Measurements from ENCODE around the gene MPL. TPM values are rescaled to one million over a fixed set of nuclear protein-coding genes. Genes with fewer than 3 reads are reported as not detected.

MPL gene
- total RNA-seq, 1 experiment from 2014 or later = not detected

DNA sequence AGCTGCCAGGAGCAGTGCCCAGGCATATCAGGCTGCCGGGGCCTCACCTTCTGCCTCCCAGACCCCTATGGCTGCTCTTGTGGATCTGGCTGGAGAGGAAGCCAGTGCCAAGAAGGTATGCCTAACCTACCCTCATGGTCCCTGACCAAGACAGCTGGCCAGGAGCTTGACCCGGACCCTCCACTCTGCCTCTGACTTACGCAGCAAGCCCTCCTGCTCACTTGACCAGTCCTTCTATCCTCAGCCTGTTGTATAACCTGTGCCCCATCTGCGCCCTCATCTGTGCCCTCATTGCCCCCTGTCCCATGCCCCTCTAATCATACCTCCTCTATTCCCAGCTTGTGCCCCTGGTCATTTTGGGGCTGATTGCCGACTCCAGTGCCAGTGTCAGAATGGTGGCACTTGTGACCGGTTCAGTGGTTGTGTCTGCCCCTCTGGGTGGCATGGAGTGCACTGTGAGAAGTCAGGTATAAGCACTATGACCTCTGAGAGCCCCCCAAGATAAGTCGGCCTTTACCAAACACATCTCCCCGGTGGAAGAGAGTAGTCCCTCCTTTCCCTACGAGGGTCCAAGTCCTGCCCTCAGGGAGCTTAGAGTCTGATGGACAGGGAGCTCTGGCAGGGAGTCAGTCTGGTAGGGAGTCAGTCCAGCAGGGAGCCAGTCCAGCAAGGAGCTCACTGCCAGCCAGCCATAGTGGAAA, 30.0 kb upstream of the MPL start:
- H4K20me1 ChIP-seq (ENCODE audit: insufficient read depth) = no peaks in the 10 kb centered on the region
- no peaks in the 10 kb centered on the region for H3K36me3 ChIP-seq (ENCODE audit: control insufficient read depth in 1 of 2, insufficient read depth in 2 of 2, low read length in 2 of 2)
- H3K27me3 ChIP-seq (ENCODE audit: insufficient read depth, low read length) = no peaks in the 10 kb centered on the region
- TF ChIP-seq SRF (IDR thresholded peaks at IDR 0.05; ENCODE audit: low read depth) (no peak), ELF1 (IDR thresholded peaks at IDR 0.05; ENCODE audit: borderline replicate concordance, low read depth) (no peak), FOSL1 (IDR thresholded peaks at IDR 0.05; ENCODE audit: low read depth) (no peak), ATF3 (IDR thresholded peaks at IDR 0.05) (no peak), YY1 (IDR thresholded peaks at IDR 0.05; ENCODE audit: extremely low read depth, insufficient replicate concordance, low read depth, low read length) (no peak), POLR2AphosphoS5 (IDR thresholded peaks at IDR 0.05; ENCODE audit: low read depth, low read length) (no peak), MAX (IDR thresholded peaks at IDR 0.05) (no peak), CBX3 (IDR thresholded peaks at IDR 0.05; ENCODE audit: low read depth) (no peak), EZH2phosphoT487 (IDR thresholded peaks at IDR 0.05; ENCODE audit: borderline replicate concordance) (no peak), TCF7L2 (IDR thresholded peaks at IDR 0.05; ENCODE audit: borderline replicate concordance, extremely low read depth, insufficient read depth, insufficient read length) (no peak), ZNF274 (IDR thresholded peaks at IDR 0.05; ENCODE audit: low read depth, low read length) (no peak), POLR2A (IDR thresholded peaks at IDR 0.05; ENCODE audit: borderline replicate concordance, extremely low read depth, insufficient read depth, insufficient read length) (no peak)
- TF ChIP-seq, protein P1, sequence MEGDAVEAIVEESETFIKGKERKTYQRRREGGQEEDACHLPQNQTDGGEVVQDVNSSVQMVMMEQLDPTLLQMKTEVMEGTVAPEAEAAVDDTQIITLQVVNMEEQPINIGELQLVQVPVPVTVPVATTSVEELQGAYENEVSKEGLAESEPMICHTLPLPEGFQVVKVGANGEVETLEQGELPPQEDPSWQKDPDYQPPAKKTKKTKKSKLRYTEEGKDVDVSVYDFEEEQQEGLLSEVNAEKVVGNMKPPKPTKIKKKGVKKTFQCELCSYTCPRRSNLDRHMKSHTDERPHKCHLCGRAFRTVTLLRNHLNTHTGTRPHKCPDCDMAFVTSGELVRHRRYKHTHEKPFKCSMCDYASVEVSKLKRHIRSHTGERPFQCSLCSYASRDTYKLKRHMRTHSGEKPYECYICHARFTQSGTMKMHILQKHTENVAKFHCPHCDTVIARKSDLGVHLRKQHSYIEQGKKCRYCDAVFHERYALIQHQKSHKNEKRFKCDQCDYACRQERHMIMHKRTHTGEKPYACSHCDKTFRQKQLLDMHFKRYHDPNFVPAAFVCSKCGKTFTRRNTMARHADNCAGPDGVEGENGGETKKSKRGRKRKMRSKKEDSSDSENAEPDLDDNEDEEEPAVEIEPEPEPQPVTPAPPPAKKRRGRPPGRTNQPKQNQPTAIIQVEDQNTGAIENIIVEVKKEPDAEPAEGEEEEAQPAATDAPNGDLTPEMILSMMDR (IDR thresholded peaks at IDR 0.05 in 2 of 3, conservative IDR thresholded peaks at IDR 0.05 in 1 of 3; ENCODE audit: borderline replicate concordance in 1 of 3, insufficient read depth in 1 of 3, low read depth in 2 of 3, low read length in 2 of 3) = no peak
- BruUV-seq (replicated peaks) = no TSS peak
- no peak overlapping the region for H3K4me3 ChIP-seq (replicated peaks in 1 of 2; ENCODE audit: low read depth in 1 of 2, low read length in 2 of 2)
- ChIA-PET RAD21 (ENCODE audit: low non-redundant PET in 1 of 2, low total read pairs in 2 of 2, uncharacterized antibody in 2 of 2, unreplicated experiment in 2 of 2) (no interaction called here), POLR2A (no interaction called here), CTCF (no interaction called here)
- intact Hi-C loops (cut with micrococcal nuclease) = no loop called here
- H3K79me2 ChIP-seq (ENCODE audit: insufficient read depth, low read length) = no peaks in the 10 kb centered on the region
- DNase-seq (ENCODE audit: low read depth, low spot score) (no peak), ATAC-seq (no peak)
- H3K9ac ChIP-seq (ENCODE audit: low read length) = no peak overlapping the region
- H3K9me3 ChIP-seq (ENCODE audit: control insufficient read depth in 1 of 2, insufficient read depth in 1 of 2, low read depth in 1 of 2, low read length in 2 of 2) = no peaks in the 10 kb centered on the region
- H2AFZ ChIP-seq (ENCODE audit: low read depth, low read length, poor library complexity, severe bottlenecking) = no peak overlapping the region
- no peaks in the 10 kb centered on the region for H3K9me2 ChIP-seq (ENCODE audit: insufficient read depth)
- H3K4me1 ChIP-seq (ENCODE audit: control insufficient read depth in 1 of 2, insufficient read depth in 2 of 2, low read length in 2 of 2) = peaks cover 0 to 7% of the 10 kb centered on the region in 2 experiments; a peak in 1 of 4 replicates
- no peak overlapping the region for H3K27ac ChIP-seq (ENCODE audit: low read depth, low read length)
- H3K4me2 ChIP-seq (ENCODE audit: low read length) = no peak overlapping the region
